Measurements from ENCODE around the gene THBD. TPM values are rescaled to one million over a fixed set of nuclear protein-coding genes. Genes with fewer than 3 reads are reported as not detected.

The THBD gene
- total and polyA plus RNA-seq, 2 experiments from 2014 or later, result 0.10 to 0.97 TPM

DNA sequence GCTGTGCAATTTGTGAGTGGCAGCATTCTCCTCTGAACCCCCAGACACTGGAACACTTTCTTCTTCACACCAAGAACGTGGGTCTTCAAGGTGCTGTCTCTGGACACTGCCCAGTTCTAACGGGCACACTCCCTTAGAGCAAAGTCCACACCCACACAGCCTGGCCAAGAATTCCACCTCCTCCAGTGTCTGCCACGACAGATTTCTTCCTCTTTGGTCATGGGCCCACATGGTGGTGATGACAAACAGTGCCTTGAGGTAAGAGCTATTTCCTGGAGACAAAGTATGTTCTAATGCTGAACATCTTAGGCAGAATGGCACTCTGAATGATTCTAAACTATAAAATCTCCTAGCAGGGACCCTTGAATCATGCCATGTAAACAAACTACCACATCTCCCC lies 39.8 kb downstream of the THBD start (continued):
- TF ChIP-seq, protein P1, sequence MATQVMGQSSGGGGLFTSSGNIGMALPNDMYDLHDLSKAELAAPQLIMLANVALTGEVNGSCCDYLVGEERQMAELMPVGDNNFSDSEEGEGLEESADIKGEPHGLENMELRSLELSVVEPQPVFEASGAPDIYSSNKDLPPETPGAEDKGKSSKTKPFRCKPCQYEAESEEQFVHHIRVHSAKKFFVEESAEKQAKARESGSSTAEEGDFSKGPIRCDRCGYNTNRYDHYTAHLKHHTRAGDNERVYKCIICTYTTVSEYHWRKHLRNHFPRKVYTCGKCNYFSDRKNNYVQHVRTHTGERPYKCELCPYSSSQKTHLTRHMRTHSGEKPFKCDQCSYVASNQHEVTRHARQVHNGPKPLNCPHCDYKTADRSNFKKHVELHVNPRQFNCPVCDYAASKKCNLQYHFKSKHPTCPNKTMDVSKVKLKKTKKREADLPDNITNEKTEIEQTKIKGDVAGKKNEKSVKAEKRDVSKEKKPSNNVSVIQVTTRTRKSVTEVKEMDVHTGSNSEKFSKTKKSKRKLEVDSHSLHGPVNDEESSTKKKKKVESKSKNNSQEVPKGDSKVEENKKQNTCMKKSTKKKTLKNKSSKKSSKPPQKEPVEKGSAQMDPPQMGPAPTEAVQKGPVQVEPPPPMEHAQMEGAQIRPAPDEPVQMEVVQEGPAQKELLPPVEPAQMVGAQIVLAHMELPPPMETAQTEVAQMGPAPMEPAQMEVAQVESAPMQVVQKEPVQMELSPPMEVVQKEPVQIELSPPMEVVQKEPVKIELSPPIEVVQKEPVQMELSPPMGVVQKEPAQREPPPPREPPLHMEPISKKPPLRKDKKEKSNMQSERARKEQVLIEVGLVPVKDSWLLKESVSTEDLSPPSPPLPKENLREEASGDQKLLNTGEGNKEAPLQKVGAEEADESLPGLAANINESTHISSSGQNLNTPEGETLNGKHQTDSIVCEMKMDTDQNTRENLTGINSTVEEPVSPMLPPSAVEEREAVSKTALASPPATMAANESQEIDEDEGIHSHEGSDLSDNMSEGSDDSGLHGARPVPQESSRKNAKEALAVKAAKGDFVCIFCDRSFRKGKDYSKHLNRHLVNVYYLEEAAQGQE (IDR thresholded peaks at IDR 0.05; ENCODE audit: unreplicated experiment), result no peak
- no peak for TF ChIP-seq EZH2 (IDR thresholded peaks at IDR 0.05; ENCODE audit: low read depth, unreplicated experiment)
- no peak for TF ChIP-seq NANOG (IDR thresholded peaks at IDR 0.05; ENCODE audit: borderline replicate concordance)
- no peak for TF ChIP-seq EZH2phosphoT487 (IDR thresholded peaks at IDR 0.05; ENCODE audit: unreplicated experiment)
- TF ChIP-seq POLR2AphosphoS5 (IDR thresholded peaks at IDR 0.05; ENCODE audit: low read depth), result no peak
- TF ChIP-seq ZNF331 (CRISPR knock-in tag; IDR thresholded peaks at IDR 0.05; ENCODE audit: low read depth), result no peak
- TF ChIP-seq CREB1 (CRISPR knock-in tag; IDR thresholded peaks at IDR 0.05; ENCODE audit: low read depth), result no peak

DNA sequence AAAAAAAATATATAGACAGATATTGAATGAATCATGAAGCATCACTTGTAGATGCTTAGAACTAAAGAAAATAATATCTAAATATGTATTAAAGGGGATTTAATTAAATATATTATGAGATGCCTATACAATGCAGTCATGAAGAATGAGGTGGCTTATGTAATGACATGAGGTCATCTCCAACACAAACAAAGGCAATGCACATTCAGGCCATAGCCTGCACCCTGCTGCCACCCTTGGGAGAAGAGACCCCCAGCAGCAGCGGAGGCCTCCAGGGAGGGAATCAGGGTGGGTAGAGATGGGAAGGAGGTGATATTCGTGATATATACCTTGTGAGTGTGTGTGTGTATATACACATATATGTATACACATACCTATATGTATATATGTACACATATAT lies 40.8 kb downstream of the THBD start:
- Mint-ChIP-seq H3K9me3 (no peaks in the 10 kb centered on the region), H3K27ac (no peak overlapping the region), H3K4me3 (no peak overlapping the region), H3K4me1 (peaks cover 6% of the 10 kb centered on the region; the same call in 2 of the 3 replicates), H3K36me3 (ENCODE audit: low read depth) (no peaks in the 10 kb centered on the region), H3K27me3 (ENCODE audit: insufficient read depth, low read depth, poor library complexity) (no peaks in the 10 kb centered on the region)
- H3K9me2 ChIP-seq (ENCODE audit: insufficient read depth), result no peaks in the 10 kb centered on the region
- H3F3A ChIP-seq (replicated peaks; ENCODE audit: low read depth), result no peaks in the 10 kb centered on the region
- no peak for DNase-seq (ENCODE audit: low spot score)
- no peaks in the 10 kb centered on the region for H4K20me1 ChIP-seq (replicated peaks; ENCODE audit: insufficient read depth)
- no peaks in the 10 kb centered on the region for H3K27me3 ChIP-seq (ENCODE audit: insufficient read depth)
- no peak overlapping the region for H3K27ac ChIP-seq (ENCODE audit: low read depth)
- H3K4me3 ChIP-seq, result no peak overlapping the region
- no peak for ATAC-seq
- no peaks in the 10 kb centered on the region for H3K36me3 ChIP-seq (ENCODE audit: insufficient read depth)
- H2AFZ ChIP-seq, result no peak overlapping the region
- no peak overlapping the region for H3K4me2 ChIP-seq
- H3K79me2 ChIP-seq (replicated peaks; ENCODE audit: insufficient read depth), result no peaks in the 10 kb centered on the region
- H3K4me1 ChIP-seq (ENCODE audit: insufficient read depth), result peaks cover 8% of the 10 kb centered on the region
- TF ChIP-seq ZNF114 (CRISPR knock-in tag; IDR thresholded peaks at IDR 0.05) (no peak), JUNB (IDR thresholded peaks at IDR 0.05; ENCODE audit: unreplicated experiment) (no peak), CREB1 (CRISPR knock-in tag; IDR thresholded peaks at IDR 0.05; ENCODE audit: low read depth) (no peak), EZH2phosphoT487 (IDR thresholded peaks at IDR 0.05; ENCODE audit: unreplicated experiment) (no peak), ZNF331 (CRISPR knock-in tag; IDR thresholded peaks at IDR 0.05; ENCODE audit: low read depth) (no peak), EZH2 (IDR thresholded peaks at IDR 0.05; ENCODE audit: low read depth, unreplicated experiment) (no peak)
- TF ChIP-seq, protein P2, sequence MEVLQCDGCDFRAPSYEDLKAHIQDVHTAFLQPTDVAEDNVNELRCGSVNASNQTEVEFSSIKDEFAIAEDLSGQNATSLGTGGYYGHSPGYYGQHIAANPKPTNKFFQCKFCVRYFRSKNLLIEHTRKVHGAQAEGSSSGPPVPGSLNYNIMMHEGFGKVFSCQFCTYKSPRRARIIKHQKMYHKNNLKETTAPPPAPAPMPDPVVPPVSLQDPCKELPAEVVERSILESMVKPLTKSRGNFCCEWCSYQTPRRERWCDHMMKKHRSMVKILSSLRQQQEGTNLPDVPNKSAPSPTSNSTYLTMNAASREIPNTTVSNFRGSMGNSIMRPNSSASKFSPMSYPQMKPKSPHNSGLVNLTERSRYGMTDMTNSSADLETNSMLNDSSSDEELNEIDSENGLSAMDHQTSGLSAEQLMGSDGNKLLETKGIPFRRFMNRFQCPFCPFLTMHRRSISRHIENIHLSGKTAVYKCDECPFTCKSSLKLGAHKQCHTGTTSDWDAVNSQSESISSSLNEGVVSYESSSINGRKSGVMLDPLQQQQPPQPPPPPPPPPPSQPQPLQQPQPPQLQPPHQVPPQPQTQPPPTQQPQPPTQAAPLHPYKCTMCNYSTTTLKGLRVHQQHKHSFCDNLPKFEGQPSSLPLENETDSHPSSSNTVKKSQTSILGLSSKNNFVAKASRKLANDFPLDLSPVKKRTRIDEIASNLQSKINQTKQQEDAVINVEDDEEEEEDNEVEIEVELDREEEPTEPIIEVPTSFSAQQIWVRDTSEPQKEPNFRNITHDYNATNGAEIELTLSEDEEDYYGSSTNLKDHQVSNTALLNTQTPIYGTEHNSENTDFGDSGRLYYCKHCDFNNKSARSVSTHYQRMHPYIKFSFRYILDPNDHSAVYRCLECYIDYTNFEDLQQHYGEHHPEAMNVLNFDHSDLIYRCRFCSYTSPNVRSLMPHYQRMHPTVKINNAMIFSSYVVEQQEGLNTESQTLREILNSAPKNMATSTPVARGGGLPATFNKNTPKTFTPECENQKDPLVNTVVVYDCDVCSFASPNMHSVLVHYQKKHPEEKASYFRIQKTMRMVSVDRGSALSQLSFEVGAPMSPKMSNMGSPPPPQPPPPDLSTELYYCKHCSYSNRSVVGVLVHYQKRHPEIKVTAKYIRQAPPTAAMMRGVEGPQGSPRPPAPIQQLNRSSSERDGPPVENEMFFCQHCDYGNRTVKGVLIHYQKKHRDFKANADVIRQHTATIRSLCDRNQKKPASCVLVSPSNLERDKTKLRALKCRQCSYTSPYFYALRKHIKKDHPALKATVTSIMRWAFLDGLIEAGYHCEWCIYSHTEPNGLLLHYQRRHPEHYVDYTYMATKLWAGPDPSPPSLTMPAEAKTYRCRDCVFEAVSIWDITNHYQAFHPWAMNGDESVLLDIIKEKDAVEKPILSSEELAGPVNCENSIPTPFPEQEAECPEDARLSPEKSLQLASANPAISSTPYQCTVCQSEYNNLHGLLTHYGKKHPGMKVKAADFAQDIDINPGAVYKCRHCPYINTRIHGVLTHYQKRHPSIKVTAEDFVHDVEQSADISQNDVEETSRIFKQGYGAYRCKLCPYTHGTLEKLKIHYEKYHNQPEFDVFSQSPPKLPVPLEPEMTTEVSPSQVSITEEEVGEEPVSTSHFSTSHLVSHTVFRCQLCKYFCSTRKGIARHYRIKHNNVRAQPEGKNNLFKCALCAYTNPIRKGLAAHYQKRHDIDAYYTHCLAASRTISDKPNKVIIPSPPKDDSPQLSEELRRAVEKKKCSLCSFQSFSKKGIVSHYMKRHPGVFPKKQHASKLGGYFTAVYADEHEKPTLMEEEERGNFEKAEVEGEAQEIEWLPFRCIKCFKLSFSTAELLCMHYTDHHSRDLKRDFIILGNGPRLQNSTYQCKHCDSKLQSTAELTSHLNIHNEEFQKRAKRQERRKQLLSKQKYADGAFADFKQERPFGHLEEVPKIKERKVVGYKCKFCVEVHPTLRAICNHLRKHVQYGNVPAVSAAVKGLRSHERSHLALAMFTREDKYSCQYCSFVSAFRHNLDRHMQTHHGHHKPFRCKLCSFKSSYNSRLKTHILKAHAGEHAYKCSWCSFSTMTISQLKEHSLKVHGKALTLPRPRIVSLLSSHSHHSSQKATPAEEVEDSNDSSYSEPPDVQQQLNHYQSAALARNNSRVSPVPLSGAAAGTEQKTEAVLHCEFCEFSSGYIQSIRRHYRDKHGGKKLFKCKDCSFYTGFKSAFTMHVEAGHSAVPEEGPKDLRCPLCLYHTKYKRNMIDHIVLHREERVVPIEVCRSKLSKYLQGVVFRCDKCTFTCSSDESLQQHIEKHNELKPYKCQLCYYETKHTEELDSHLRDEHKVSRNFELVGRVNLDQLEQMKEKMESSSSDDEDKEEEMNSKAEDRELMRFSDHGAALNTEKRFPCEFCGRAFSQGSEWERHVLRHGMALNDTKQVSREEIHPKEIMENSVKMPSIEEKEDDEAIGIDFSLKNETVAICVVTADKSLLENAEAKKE (CRISPR knock-in tag; IDR thresholded peaks at IDR 0.05), result no peak
- TF ChIP-seq, protein P3, sequence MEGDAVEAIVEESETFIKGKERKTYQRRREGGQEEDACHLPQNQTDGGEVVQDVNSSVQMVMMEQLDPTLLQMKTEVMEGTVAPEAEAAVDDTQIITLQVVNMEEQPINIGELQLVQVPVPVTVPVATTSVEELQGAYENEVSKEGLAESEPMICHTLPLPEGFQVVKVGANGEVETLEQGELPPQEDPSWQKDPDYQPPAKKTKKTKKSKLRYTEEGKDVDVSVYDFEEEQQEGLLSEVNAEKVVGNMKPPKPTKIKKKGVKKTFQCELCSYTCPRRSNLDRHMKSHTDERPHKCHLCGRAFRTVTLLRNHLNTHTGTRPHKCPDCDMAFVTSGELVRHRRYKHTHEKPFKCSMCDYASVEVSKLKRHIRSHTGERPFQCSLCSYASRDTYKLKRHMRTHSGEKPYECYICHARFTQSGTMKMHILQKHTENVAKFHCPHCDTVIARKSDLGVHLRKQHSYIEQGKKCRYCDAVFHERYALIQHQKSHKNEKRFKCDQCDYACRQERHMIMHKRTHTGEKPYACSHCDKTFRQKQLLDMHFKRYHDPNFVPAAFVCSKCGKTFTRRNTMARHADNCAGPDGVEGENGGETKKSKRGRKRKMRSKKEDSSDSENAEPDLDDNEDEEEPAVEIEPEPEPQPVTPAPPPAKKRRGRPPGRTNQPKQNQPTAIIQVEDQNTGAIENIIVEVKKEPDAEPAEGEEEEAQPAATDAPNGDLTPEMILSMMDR (conservative IDR thresholded peaks at IDR 0.05; ENCODE audit: low read depth in 2 of 2), result no peak
